HEK293 (cell line): ENCODE results near the gene TPM2.
A peak's percentile ranks its signal among the peaks of the same experiment; 100 is the strongest.

Source experiments
- BCL6B ChIP-seq: fragments of 450-650 bp; formaldehyde crosslinking; IDR thresholded peaks from 2 replicates; pipeline ENCODE4 v1.5.1; 2017; ENCODE audit warnings: missing biosample characterization, missing genetic modification characterization
- CTCF ChIP-seq: fragments of 450-650 bp; formaldehyde crosslinking; IDR thresholded peaks from 2 replicates; pipeline ENCODE4 v1.5.1; 2016; ENCODE audit warnings: missing biosample characterization, missing genetic modification characterization
- INSM2 ChIP-seq: fragments of 450-650 bp; formaldehyde crosslinking; IDR thresholded peaks from 2 replicates; pipeline ENCODE4 v1.5.1; 2016; ENCODE audit warnings: missing biosample characterization, missing genetic modification characterization
- KLF1 ChIP-seq: fragments of 450-650 bp; formaldehyde crosslinking; IDR thresholded peaks from 2 replicates; pipeline ENCODE4 v1.5.1; 2016; ENCODE audit warnings: missing biosample characterization, missing genetic modification characterization
- OSR2 ChIP-seq: fragments of 450-650 bp; formaldehyde crosslinking; IDR thresholded peaks from 2 replicates; pipeline ENCODE4 v1.5.1; 2016; ENCODE audit warnings: missing biosample characterization, missing genetic modification characterization
- PRDM1 ChIP-seq: fragments of 450-650 bp; formaldehyde crosslinking; IDR thresholded peaks from 2 replicates; pipeline ENCODE4; 2016; ENCODE audit warnings: missing biosample characterization, missing genetic modification characterization
- SCRT1 ChIP-seq: fragments of 450-650 bp; formaldehyde crosslinking; IDR thresholded peaks from 2 replicates; pipeline ENCODE4 v1.5.1; 2016; ENCODE audit warnings: missing biosample characterization, missing genetic modification characterization, borderline replicate concordance
- TSHZ1 ChIP-seq: fragments of 450-650 bp; formaldehyde crosslinking; IDR thresholded peaks from 2 replicates; pipeline ENCODE4 v1.5.1; 2016; ENCODE audit warnings: missing biosample characterization, missing genetic modification characterization, borderline replicate concordance
- ZBTB10 ChIP-seq: fragments of 450-650 bp; formaldehyde crosslinking; IDR thresholded peaks from 2 replicates; pipeline ENCODE4 v1.5.1; 2016; ENCODE audit warnings: missing biosample characterization, missing genetic modification characterization
- ZEB2 ChIP-seq: fragments of 450-650 bp; formaldehyde crosslinking; IDR thresholded peaks from 2 replicates; pipeline ENCODE4 v1.5.1; 2016; ENCODE audit warnings: missing biosample characterization, missing genetic modification characterization
- ZFP69B ChIP-seq: fragments of 450-650 bp; formaldehyde crosslinking; IDR thresholded peaks from 2 replicates; pipeline ENCODE4 v1.5.1; 2016; ENCODE audit warnings: missing biosample characterization, missing genetic modification characterization
- ZNF16 ChIP-seq: fragments of 450-650 bp; formaldehyde crosslinking; IDR thresholded peaks from 2 replicates; pipeline ENCODE4 v1.5.1; 2016; ENCODE audit warnings: low read depth, missing biosample characterization, missing genetic modification characterization
- ZNF24 ChIP-seq: fragments of 450-650 bp; formaldehyde crosslinking; IDR thresholded peaks from 2 replicates; pipeline ENCODE4 v1.5.1; 2016; ENCODE audit warnings: missing biosample characterization, missing genetic modification characterization
- ZNF280D ChIP-seq: fragments of 450-650 bp; formaldehyde crosslinking; IDR thresholded peaks from 2 replicates; pipeline ENCODE4 v1.5.1; 2016; ENCODE audit warnings: missing biosample characterization, missing genetic modification characterization
- ZNF311 ChIP-seq: fragments of 450-650 bp; formaldehyde crosslinking; IDR thresholded peaks from 2 replicates; pipeline ENCODE4 v1.5.1; 2017; ENCODE audit warnings: missing biosample characterization, missing genetic modification characterization, borderline replicate concordance
- ZNF366 ChIP-seq: fragments of 450-650 bp; formaldehyde crosslinking; conservative IDR thresholded peaks from 2 replicates; pipeline ENCODE4 v1.5.1; 2016; ENCODE audit warnings: missing biosample characterization, missing genetic modification characterization
- ZNF501 ChIP-seq: fragments of 450-650 bp; formaldehyde crosslinking; IDR thresholded peaks from 2 replicates; pipeline ENCODE4 v1.5.1; 2016; ENCODE audit warnings: missing biosample characterization, missing genetic modification characterization
- ZNF629 ChIP-seq: fragments of 450-650 bp; formaldehyde crosslinking; IDR thresholded peaks from 2 replicates; pipeline ENCODE4 v1.5.1; 2017; ENCODE audit warnings: missing biosample characterization, missing genetic modification characterization
- ZNF645 ChIP-seq: fragments of 450-650 bp; formaldehyde crosslinking; IDR thresholded peaks from 2 replicates; pipeline ENCODE4; 2016; ENCODE audit warnings: missing biosample characterization, missing genetic modification characterization
- ZNF658 ChIP-seq: fragments of 450-650 bp; formaldehyde crosslinking; IDR thresholded peaks from 2 replicates; pipeline ENCODE4; 2016; ENCODE audit warnings: missing biosample characterization, missing genetic modification characterization
- ZNF677 ChIP-seq: fragments of 450-650 bp; IDR thresholded peaks from 2 replicates; pipeline ENCODE4 v1.5.0; 2018; ENCODE audit warnings: missing biosample characterization, mild to moderate bottlenecking, missing genetic modification characterization, moderate library complexity
- ZNF768 ChIP-seq: fragments of 450-650 bp; formaldehyde crosslinking; IDR thresholded peaks from 2 replicates; pipeline ENCODE4 v1.5.1; 2018; ENCODE audit warnings: missing biosample characterization, mild to moderate bottlenecking, missing genetic modification characterization
- ZNF785 ChIP-seq: fragments of 450-650 bp; formaldehyde crosslinking; IDR thresholded peaks from 2 replicates; pipeline ENCODE4 v1.5.1; 2016; ENCODE audit warnings: missing biosample characterization, missing genetic modification characterization
- ZSCAN30 ChIP-seq: fragments of 450-650 bp; IDR thresholded peaks from 2 replicates; pipeline ENCODE4 v1.5.1; 2018; ENCODE audit warnings: missing biosample characterization, mild to moderate bottlenecking, missing genetic modification characterization, moderate library complexity

Gene TPM2

GRCh38 chr9:35729700-35730485, 40.2 kb upstream of the TPM2 start (continued):
- no peak for TF ChIP-seq ZBTB10
- no peak for TF ChIP-seq ZNF677 (tag by site-specific recombination)
- no peak for TF ChIP-seq ZNF311
- no peak for TF ChIP-seq ZNF768 (tag by site-specific recombination)
- no peak for TF ChIP-seq ZNF16 (tag by site-specific recombination)
- TF ChIP-seq SCRT1 (tag by site-specific recombination): no peak
- no peak for TF ChIP-seq ZNF280D (tag by site-specific recombination)
- no peak for TF ChIP-seq BCL6B
- TF ChIP-seq CTCF (tag by site-specific recombination): peak; percentile 82; the same call in 1 of the 2 replicates
- peak; percentile 63 for TF ChIP-seq PRDM1 (tag by site-specific recombination)
- 0 out of 2 replicates have a peak, but pooled peaks have one; percentile 42 for TF ChIP-seq ZNF366 (tag by site-specific recombination)
- no peak for TF ChIP-seq KLF1 (tag by site-specific recombination)
- no peak for TF ChIP-seq TSHZ1 (tag by site-specific recombination)
- no peak for TF ChIP-seq ZNF24 (tag by site-specific recombination)
- no peak for TF ChIP-seq ZEB2
- TF ChIP-seq ZSCAN30: no peak
- no peak for TF ChIP-seq ZFP69B (tag by site-specific recombination)
- TF ChIP-seq OSR2 (tag by site-specific recombination): no peak
- no peak for TF ChIP-seq ZNF658 (tag by site-specific recombination)
- TF ChIP-seq INSM2 (tag by site-specific recombination): no peak
- TF ChIP-seq ZNF645 (tag by site-specific recombination): no peak
- 0 out of 2 replicates have a peak, but pooled peaks have one; percentile 14 for TF ChIP-seq ZNF629
- TF ChIP-seq ZNF785 (tag by site-specific recombination): no peak
- no peak for TF ChIP-seq ZNF501
